Stimulated activated CD4-positive, alpha-beta T cell treated with anti-CD3 and anti-CD28 coated beads, Interleukin-1b, Interleukin-23, amount 100 ng/mL, for 1 hour (primary cell): ENCODE results near the gene ATP11A.
"Not testable (repeated sequence)": the region's sequence is repeated elsewhere in the genome, so short reads cannot be mapped to it uniquely, and the experiment has no call there.

Experiments used
- DNase-seq, 2 donors: peaks; one replicate each; pipeline ENCODE4 v3.0.0-alpha.2; 2020; ENCODE audit warnings: low read depth in 2 of 2

Gene ATP11A

DNA sequence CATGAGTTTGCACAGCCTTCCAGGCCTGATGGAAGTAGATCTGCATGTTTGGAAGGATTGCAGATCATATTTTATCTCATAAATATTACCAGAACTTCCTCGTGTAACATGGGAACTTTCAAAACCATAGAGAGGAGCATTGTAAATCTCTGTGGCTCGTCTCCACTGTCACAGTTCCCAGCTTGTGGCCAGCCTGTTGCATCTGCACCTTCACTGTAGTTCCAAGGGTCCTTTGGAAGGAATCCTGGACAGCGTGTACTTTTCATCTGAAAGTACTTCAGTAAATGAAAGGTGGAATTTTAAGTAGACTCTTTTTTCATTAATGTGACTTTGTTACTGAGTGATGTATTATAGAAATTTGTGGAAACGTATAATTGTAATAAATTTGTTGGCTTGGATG is 105.4 kb downstream of the ATP11A start:
- no peak for DNase-seq

DNA sequence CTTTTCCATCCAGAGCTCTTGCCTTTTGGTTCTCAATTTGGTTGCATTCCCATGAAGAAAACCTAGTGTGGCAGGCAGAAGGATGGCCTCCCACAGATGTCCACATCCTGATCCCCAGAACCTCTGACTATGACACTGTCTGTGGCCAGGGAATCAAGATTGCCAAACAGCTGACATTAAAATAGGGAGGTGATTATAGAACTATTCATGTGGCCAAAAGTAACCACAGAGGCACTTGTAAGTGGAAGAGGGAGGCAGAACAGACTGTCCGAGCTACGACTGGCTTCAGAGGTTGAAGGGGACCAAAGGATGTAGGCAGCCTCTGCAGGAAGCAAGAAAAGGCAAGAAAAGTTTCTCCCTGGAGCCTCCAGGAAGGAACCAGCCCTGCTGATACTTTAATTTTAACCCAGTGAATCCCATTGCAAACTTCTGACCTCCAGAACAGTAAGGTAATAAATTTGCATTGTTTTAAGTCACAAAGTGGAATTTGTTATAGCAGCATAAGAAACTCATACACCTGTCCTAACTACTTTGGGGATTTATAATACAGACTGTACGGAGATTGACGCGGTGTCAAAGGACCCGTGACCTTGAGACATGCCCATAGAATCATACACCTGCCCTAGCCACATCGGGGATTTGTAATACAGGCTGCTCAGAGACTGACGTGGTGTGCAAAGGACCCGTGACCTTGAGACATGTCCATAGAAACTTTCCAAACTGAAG is 106.5 kb downstream of the ATP11A start:
- no peak for DNase-seq

DNA sequence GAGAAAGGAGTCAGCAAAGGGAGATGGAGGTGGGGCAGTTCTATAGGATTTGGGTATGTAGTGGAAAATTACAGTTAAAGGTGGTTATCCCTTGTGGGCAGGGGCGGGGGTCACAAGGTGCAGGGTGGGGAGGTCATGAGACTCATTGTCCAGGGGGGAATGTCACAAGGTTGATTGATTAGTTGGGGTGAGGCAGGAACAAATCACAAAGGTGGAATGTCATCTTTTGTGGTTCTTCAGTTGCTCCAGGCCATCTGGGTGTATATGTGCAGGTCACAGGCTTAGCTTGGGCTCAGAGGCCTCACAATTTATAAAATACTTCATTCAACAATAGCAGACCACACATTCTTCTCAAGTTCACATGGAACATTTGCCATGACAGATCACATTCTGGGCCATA is 109.6 kb downstream of the ATP11A start:
- DNase-seq = no peak

DNA sequence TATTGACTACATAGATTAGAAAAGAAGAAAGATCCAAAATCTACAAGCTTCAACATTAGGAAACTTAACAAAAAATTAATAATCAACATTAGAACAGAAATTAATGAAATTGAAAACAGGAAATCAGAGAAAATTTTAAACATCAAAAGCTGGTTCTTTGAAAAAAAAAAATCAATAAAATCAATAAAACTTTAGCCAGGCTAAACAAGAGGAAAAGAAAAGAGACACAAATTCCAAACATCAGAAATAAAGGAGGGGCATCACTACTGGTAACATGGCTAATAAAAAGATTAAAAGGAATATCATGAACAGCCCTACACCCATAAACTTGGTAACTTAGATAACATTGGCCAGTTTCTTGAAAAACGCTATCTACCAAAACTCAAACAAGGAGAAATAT is 110.2 kb downstream of the ATP11A start:
- DNase-seq = no peak

DNA sequence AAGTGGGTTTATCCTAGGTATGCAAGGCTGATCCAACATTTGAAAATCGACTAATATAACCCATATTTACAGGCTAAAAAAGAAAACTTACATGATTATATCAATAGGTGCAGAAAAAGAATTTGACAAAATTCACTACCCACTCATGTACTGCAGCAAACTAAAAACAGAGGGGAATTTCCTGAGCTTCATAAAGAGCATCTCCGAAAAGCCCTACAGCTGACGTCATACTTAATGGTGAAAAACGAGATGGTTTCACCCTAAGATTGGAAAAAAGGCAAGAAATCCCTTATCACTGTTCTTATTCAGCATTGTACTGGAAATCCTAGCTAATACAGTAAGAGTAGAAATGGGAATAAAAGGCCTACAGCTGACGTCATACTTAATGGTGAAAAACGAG is 111.0 kb downstream of the ATP11A start:
- DNase-seq = not testable (repeated sequence)

DNA sequence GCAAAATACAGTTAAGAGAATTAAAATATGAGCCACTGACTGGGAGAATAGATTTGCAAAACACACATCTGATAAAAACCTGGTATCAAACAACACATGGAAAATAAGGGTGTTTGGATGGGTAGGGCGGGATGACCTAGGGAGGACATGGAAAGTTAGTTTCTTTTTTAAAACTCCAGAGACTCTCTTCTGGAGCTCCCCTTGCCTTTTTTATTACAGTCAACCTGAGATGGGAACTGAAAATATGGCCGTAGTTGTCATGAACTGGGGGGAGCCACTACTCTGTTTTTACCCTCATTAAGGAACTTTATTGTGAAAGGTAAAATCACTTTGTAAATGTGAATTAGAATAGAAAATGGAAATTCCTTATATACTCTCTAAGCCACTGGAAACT is 113.0 kb downstream of the ATP11A start:
- DNase-seq = no peak

DNA sequence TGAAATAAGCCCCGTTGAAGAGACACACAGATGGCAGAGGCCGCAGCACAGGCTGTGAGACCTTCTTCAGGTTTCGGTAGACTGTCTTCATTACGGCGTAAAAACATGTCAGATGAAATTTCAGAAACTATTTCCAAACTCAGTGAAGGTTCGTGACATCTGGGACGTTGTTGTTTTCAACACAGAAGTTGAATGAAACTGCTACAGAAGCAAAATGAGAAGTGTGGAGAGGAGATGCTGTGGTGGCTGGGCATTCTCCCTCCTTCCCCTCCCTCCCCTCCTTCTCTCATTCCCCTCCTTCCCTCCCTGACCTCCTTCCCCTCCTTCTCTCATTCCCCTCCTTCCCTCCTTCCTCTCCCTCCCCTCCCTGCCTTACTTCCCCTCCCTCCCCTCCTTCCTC is 113.6 kb downstream of the ATP11A start:
- no peak for DNase-seq

DNA sequence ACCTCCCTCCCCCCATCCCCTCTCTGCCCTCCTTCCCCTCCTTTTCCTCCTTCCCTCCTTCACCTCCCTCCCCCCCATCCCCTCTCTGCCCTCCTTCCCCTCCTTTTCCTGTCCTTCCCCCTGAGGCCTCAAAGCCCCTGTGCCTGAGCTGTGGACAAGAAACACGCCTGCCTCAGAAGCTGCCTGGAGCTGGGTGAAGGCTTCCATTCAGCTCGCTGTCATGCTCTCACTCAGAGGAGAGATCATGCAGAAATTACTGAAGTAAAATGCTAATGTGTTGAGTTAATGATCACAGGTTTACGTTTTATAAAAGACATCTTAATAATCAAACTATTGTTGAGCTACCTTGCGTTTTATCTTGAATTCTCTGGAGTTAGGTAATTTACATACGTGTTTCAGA is 114.5 kb downstream of the ATP11A start:
- DNase-seq = no peak

DNA sequence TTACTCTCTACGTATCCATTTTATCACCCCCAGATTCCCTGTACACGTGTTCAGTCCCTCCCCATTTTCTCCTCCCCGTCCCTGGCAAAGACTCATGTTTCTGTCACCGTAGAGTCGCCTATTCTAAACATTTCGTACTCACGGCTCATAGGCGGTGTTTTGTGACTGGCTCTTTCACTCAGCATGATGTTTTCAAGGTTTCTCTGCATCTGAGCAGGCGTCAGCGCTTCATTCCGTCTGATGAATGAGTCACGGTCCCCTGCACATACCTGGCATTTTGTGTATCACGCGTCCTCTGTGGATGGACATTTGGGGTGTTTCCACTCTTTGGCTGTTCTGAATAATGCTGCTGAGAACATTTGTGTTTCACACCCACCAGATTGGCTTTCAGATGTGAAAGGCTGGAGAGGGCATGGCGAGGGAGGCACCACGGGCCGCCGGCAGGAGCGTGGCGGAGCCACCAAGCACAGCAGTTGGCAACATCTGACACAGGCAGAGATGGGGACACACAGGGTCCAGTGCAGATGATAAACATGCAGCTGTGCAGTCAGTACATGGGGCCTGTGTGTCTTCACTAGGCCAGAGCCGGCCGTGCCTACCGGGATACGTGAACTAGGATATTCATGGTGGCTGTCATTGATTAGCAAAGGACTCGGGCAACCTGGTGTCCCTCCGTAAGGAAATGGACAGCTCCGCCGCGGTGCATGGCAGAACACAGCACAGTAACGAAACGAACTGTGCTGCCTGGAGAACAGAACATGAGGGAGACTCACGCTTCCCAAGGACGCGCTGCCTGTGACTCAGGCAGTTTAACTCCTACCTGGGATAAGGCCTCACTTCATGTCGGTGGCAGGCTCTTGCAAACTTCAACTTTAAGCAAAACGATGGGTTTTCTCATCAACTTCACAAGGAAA is 117.2 kb downstream of the ATP11A start:
- DNase-seq = no peak

DNA sequence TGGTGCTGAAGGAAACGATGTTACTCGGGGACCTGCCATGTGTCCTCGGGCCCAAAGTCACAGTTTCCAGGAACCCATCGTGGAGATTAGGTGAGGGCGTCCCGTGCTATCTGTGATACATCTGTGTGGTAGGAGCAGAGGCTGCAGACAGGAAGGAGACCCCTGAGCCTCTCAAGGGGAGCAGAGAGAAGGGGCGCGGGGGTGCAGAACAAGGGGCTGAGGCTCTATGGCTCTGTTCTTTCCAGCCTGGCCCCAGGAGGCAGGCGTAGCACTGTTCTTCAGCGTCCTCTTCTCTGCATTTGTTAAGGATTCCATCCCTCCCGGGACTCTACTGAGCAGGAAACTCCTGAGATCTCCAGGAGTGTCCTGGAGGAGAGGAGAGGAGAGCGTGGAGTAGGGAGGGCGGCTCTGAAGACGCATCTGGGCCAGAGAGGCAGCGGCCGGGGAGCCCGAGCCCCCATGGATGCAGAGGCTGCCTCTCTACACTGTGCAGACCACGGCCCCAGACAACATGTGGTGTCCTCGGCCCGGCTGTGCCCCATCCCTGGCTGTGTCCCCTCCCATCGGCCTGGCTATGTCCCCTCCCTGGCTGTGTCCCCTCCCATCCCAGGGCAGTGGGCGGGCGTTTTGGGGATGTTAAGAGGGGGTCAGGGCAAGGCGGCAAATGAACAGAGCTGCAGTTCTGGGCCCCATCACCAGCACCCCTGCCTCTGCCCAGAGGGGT is 118.0 kb downstream of the ATP11A start:
- no peak for DNase-seq

DNA sequence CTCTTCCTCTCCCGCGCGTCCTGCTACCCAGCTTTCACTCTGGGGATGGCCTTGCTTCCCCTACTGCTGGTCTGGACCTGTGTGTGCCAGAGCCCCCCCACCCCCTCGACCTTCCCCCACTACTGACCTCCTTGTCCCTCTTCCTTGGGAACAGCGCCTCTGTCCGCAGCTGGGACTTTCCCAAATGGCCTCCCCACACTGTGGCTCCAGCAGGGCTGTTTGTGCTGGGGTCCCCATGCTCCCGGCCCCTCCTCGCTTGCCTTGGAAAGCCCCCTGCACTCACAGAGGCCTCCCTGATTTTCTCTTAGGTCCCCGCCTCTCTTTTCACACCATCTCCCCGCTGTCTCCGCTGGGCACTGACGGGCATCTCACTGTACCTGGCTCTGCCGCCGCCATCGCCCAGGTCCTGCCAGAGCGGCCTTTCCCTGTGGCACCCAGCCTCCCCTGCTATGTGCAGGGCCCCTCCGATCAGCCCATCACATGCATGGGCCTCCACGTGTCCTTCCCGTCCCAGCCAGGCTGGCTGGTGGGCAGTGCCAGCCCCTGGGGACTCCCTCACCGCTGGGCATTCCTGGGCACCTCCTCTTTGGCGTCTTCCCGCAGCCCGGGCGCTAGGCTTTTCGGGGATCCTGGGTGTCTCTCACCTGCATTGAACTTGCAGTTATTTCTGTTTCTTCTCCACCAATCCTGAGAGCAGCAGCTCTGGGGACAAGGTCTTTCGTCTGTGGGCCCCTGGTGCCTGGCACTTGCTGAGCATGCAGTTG is 118.7 kb downstream of the ATP11A start:
- DNase-seq = no peak

DNA sequence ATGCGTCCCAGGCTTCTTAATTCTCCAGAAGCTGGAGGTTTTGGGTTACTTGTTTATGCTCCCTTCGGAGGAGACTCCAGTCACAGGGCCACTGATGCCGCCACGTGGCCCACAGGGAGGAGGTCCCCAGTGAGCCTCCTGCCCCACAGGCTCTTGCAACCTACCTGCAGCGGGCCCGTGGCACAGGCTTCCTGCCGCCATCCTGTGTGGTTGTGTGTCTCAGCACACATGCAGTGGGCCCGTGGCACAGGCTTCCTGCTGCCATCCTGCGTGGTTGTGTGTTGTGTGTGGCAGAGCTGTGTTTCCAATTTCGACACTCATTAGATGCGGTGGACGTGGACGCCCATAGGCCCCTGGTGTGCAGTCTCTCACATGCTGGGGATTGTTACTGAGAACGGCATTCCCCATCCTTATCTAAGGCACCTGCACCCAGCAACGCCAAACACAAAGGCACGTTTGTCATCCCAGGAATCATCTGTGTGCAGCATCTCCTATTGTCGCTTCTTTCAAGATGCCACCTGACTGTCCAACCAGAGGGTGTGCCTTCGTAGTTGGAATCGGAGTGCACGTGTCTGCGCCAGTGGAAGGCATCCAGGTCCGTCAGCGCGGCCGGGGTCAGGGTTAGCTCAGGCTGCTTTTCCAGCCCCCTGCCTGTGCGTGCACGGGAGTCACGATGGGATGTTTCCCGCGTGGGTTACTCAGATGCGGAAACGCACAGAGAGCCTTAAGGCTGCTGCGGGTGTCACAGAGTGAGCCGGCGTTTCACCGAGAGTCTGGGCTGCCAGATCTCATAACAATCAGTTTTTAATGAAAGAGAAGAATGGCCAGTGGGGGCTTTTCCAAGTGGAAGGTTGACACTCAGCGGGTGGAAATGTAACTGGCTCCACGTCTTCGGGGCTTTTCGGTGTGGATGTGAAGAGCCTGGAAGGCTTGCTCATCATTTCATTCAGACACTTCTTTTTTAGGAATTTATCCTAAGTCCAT is 119.8 kb downstream of the ATP11A start:
- no peak for DNase-seq

DNA sequence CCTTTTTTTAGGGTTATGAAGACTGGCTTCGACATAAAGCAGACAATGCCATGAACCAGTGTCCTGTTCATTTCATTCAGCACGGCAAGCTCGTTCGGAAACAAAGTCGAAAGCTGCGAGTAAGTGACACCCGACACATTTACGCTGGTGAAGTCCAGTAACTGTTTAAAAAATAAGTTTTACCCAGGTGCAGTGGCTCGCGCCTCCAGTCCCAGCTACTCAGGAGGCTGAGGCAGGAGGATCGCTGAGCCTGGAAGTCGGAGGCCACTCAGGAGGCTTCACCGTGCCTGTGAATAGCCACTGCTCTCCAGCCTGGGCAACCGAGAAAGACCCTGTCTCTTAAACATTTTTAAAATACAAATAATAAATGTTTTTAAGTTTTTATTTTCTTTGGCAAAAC is 120.8 kb downstream of the ATP11A start:
- no peak for DNase-seq

DNA sequence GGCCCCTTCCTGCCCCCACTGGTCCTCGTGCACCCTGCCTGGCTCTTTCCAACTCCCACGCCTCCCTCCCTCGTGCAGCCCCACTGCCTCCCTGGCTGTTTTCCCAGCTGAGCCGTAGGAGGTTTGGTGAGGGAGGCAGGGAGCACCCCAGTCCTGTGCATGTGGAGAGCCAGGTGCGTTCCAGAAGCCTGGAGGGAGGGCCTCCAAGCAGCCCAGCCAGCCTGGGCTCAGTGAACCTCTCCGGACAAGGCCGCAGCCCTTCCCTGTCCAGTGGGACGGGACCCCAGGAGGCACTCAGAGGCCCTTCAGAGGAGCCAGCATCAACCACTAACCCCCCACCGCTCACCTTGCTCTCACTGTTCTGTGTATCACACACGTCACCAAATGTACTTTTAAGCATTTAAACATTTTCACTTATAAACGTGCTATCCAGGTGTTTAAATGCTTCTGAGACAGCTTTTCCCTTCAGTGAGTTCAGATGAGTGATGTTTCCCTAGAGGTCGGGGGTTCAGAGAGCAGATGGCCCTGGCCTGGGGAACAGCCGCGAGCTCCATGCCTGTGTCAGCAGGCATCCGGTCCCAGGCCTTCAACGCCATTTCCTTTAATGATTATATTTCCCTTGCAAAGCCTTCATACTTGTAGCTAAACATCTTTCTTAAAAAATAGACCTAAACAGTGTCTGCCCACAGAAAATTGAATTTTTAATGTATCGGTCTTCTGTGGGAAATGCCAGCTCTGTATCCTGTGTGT is 122.6 kb downstream of the ATP11A start:
- no peak for DNase-seq

DNA sequence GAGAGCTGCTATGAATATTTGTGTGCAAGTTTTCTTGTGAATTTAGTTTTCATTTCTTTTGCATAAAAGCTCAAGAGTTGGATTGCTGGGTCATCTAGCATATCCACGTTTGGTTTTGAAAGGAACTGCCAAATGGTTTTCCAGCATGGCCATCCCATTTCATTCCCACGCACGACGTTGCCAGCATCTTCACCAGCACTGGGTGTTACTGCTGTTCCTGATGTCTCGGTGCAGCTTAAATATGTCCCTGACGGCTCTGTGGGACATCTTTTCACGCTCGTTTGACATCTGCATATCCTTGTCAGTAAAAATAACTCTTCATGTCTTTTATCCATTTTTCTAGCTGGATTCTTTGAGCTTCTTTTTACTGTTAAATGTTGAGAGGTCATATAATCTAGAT is 123.7 kb downstream of the ATP11A start:
- DNase-seq = no peak

DNA sequence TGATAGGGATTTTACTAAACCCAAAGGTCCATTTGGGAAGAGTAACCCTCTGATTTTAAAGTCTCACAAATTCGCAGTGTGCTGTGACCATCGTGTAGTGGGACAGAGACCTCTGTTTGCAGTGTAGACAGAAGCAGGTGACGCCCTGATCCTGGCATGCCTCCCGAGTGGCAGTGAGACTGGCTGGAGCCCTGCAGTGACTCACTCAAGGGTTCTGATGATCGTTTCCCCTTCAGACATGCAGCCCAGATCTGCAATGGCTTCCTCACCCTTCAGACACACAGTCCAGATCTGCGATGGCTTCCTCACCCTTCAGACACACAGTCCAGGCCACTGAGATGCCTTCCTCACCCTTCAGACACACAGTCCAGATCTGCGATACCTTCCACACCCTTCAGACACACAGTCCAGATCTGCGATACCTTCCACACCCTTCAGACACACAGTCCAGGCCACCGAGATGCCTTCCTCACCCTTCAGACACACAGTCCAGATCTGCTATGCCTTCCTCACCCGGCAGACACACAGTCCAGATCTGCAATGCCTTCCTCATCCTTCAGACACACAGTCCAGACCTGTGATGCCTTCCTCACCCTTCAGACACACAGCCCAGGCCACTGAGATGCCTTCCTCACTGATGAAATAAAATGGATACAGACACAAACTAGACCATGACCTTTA is 125.2 kb downstream of the ATP11A start:
- DNase-seq = no peak

DNA sequence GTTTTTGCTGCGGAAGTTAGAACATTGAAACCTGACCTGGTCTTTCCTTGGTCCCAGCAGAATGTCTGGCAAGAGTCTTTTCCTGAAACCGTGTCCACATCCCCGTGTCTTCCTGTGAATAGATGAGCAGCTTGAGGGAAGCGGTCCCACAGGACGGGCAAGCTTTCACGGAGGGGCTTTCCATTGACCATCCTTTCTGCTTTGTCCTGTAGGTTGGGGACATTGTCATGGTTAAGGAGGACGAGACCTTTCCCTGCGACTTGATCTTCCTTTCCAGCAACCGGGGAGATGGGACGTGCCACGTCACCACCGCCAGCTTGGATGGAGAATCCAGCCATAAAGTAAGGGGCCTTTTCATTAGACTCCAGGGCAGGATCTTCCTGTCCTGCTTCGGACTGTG is 126.0 kb downstream of the ATP11A start:
- DNase-seq = no peak

DNA sequence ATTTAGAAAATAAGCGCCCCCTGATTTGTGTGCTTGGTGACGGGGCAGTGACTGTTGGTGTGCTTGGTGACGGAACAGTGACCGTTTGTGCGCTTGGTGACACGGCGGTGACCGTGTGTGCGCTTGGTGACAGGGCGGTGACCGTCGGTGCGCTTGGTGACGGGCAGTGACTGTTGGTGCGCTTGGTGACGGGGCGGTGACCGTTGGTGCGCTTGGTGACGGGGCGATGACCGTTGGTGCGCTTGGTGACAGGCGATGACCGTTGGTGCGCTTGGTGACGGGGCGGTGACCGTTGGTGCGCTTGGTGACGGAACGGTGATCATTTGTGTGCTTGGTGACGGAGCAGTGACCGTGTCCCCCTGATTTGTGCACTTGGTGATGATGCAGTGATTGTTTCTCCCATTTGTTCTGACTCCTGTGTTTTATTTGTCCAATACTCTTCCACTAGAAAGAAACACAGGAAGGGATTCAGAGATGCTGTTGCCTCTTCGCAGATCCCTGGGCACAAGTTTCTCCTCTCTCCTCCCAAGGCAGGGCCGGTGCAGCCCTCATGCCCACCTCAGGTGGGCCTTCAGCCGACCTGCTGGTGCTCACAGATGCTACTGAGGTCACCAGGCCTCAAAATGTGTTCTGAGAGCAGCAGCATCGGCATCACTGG is 128.3 kb downstream of the ATP11A start:
- DNase-seq = no peak

DNA sequence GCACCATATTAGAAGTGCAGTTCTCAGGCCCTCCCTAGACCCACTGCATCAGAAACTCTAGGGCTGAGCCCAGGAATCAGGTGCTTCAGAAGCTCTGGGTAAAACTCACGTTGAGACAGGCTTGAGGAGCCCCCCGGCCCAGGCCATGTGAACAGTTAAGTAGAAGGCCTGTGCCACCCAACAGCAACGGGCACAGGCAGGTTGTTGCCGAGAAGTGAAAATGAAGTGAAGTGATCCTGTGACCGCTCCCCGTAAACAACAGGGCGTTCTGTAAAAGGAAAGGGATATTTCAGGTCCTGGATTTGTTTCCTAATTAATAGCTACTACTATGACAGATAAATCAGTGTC is 128.8 kb downstream of the ATP11A start:
- DNase-seq = no peak
